Raji (cell line): ENCODE data around the gene PRMT3.

ENCODE experiments used
- POLR2A ChIP-seq: IDR thresholded peaks from 2 replicates; pipeline ENCODE4 v1.6.1; 2011; ENCODE audit warnings: low read depth, low read length, control low read depth; ENCODE audit not compliant: insufficient read depth

The PRMT3 gene

GRCh38 chr11:20522536-20522935, 135.0 kb downstream of the PRMT3 start:
- no peak for TF ChIP-seq POLR2A

DNA sequence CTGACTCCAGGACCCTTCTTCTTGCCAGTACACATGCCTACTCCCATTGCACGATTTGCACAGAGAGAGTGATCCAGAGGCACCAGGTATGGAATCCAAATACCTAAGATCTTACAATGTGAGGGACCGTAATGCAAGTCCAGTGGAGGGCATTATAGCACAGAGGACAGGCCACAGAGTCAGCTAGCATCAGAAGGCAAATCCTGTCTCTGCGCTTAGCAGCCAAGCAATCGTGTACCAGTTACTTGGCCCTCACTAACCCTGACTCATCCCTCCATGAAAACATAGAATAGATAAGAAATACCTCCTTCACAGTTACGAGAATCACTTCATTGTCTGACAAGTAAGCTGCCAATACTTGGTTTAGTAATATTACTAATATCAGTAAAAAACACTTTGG, 142.2 kb downstream of the PRMT3 start:
- TF ChIP-seq POLR2A = no peak

- no peak for TF ChIP-seq POLR2A
Measured at GRCh38 chr11:20530942-20531703, 143.6 kb downstream of the PRMT3 start.

DNA sequence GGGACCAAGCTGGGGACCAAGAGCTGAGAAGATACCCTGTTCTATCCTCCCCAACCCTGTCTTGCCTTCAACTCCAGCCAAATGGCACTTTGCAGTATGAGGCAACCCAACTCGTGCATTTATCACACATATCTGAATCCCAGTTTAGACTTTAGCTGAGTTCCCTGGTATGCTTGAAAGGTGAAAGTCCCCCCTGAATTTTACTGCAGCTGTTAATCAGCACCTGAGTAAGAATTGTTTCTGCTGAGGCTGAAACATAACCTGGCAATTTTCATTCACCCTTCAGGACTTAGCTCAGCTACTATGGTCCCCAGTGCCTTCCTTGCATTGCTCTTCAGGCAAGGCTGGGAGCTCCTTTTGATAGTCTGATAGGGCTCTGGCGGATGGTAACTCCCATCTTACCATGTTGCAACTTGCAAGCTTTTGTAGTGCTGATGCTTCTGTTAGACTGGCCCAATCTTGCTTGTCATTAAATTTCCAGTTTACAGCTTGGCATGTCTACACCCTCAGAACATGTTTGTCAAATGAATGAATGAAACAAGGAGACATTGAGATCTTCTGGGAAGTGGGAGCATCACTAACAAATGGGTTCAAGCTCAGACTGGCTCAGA, 147.9 kb downstream of the PRMT3 start:
- TF ChIP-seq POLR2A = no peak

GRCh38 chr11:20536365-20536764, 148.8 kb downstream of the PRMT3 start:
- no peak for TF ChIP-seq POLR2A

GRCh38 chr11:20536784-20537183, 149.3 kb downstream of the PRMT3 start:
- TF ChIP-seq POLR2A = no peak

- TF ChIP-seq POLR2A = no peak
Measured at GRCh38 chr11:20541503-20541902, 154.0 kb downstream of the PRMT3 start.

DNA sequence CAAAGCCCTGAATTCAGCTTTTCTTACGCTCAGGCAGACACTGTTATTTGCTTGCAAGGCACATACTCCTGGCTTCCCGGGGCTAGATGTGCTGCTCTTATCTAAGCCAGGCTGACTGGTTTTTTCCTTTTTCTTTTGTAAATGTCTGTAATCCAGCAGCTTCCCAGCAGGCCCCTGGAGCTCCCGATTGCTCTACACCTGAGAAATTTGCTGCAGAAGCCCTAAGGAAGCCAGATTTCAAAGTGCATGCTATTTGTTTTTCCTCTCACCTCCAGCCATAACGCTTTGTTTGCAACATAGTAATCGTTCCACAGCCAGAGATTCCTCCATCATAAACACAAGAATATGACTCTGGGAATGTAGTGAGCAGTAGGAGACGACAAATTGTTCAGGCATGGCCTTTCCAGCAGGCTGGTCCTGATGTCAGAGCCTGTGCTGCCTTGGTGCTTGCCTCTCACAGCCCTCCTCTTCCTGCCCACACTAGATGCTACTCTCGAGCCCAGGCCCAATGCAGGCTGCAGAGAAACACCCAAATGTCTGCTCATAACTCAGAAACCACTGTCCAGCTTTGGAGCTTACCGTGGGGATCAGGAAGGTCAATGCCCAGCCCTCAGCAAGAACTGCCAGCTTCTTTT, 157.2 kb downstream of the PRMT3 start:
- no peak for TF ChIP-seq POLR2A

- no peak for TF ChIP-seq POLR2A
Measured at GRCh38 chr11:20547411-20547810, 159.9 kb downstream of the PRMT3 start.

- no peak for TF ChIP-seq POLR2A
Measured at GRCh38 chr11:20551096-20551495, 163.6 kb downstream of the PRMT3 start.

GRCh38 chr11:20555783-20556182, 168.3 kb downstream of the PRMT3 start:
- TF ChIP-seq POLR2A = no peak

- no peak for TF ChIP-seq POLR2A
Measured at GRCh38 chr11:20558741-20559140, 171.2 kb downstream of the PRMT3 start.
